ENCODE measurements around the gene MRGPRF.

GRCh38 chr11:68962527-68963250, 50.4 kb downstream of the MRGPRF start:
- no peak for TF ChIP-seq CTCF (IDR thresholded peaks at IDR 0.05; ENCODE audit: low read length)
- TF ChIP-seq EZH2phosphoT487 (IDR thresholded peaks at IDR 0.05; ENCODE audit: low read length): no peak

Data from MM.1S (cell line).